ENCODE results near the gene CUZD1. TPM values are rescaled to one million over a fixed set of nuclear protein-coding genes. Genes with fewer than 3 reads are reported as not detected.
"Not testable (repeated sequence)": the region's sequence is repeated elsewhere in the genome, so short reads cannot be mapped to it uniquely, and the experiment has no call there.

CUZD1 gene
- total and polyA plus RNA-seq, 2 donors (not counting 1 experiment from before 2014, with no cell fraction given) = 0.50 to 0.53 TPM

DNA sequence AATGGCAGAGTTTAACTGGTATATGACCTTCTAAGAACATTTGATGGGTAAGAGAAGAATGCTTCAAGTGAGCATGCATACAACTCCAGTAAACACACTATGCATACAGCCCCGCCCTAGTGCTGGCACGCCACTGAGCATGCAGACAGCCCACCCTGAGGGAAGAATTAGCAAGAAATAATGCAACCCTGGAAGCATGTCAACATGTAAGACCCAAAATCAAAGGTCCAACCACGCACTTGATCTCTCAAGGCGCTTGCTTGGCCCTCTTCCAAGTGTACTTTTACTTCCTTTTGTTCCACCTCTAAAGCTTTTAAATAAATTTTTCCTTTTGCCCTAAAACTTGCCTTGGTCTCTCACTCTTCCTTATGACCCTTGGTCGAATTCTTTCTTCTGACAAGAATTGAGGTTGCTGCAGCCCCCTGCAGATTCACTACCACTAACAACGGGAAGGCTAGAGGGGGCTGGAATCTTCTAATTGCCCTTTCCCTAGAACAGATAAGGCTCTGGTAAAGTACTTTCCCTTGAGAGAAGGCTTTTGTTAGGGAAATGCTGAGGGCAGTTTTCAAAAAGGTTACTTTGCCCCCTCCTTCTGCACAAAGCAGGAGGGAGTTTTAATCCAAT is 30.3 kb upstream of the CUZD1 start:
- Histone ChIP-seq H3K27me3 (ENCODE audit: control insufficient read depth, insufficient read depth, low read length) (no peaks in the 10 kb centered on the region), H3K9me3 (ENCODE audit: control insufficient read depth, insufficient read depth, low read depth, low read length) (no peaks in the 10 kb centered on the region), H3K9ac (ENCODE audit: insufficient read depth, low read length) (no peak overlapping the region), H3K4me3 (replicated peaks in 1 of 4; ENCODE audit: control extremely low read depth in 1 of 4, insufficient read depth in 1 of 4, low read depth in 3 of 4, low read length in 4 of 4) (no peak overlapping the region), H2AFZ (ENCODE audit: low read length) (no peak overlapping the region), H3K79me2 (ENCODE audit: control insufficient read depth, insufficient read depth, low read length) (peaks cover 31% of the 10 kb centered on the region), H3K36me3 (ENCODE audit: control insufficient read depth, insufficient read depth, low read length) (no peaks in the 10 kb centered on the region), H3K27ac (ENCODE audit: insufficient read depth, low read length) (no peak overlapping the region), H3K4me1 (ENCODE audit: control insufficient read depth, extremely low read depth, insufficient read depth, low read length) (no peaks in the 10 kb centered on the region), H4K20me1 (ENCODE audit: control insufficient read depth, extremely low read depth, insufficient read depth, low read length) (no peaks in the 10 kb centered on the region), H3K4me2 (ENCODE audit: extremely low read depth, insufficient read depth, low read length) (no peak overlapping the region)
- DNase-seq (ENCODE audit: low read depth in 2 of 2) = no peak
- TF ChIP-seq, protein P1, sequence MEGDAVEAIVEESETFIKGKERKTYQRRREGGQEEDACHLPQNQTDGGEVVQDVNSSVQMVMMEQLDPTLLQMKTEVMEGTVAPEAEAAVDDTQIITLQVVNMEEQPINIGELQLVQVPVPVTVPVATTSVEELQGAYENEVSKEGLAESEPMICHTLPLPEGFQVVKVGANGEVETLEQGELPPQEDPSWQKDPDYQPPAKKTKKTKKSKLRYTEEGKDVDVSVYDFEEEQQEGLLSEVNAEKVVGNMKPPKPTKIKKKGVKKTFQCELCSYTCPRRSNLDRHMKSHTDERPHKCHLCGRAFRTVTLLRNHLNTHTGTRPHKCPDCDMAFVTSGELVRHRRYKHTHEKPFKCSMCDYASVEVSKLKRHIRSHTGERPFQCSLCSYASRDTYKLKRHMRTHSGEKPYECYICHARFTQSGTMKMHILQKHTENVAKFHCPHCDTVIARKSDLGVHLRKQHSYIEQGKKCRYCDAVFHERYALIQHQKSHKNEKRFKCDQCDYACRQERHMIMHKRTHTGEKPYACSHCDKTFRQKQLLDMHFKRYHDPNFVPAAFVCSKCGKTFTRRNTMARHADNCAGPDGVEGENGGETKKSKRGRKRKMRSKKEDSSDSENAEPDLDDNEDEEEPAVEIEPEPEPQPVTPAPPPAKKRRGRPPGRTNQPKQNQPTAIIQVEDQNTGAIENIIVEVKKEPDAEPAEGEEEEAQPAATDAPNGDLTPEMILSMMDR (conservative IDR thresholded peaks at IDR 0.05 in 1 of 2, IDR thresholded peaks at IDR 0.05 in 1 of 2; ENCODE audit: low read depth in 1 of 2, low read length in 2 of 2) = no peak
- TF ChIP-seq EZH2 (IDR thresholded peaks at IDR 0.05; ENCODE audit: low read length, missing control alignments) = no peak

GRCh38 chr10:122871947-122872346 is 26.3 kb upstream of the CUZD1 start:
- H3K9ac ChIP-seq (ENCODE audit: insufficient read depth, low read length); H3K4me2 ChIP-seq (ENCODE audit: extremely low read depth, insufficient read depth, low read length); H3K27ac ChIP-seq (ENCODE audit: insufficient read depth, low read length); H3K36me3 ChIP-seq (ENCODE audit: control insufficient read depth, insufficient read depth, low read length); H3K27me3 ChIP-seq (ENCODE audit: control insufficient read depth, insufficient read depth, low read length); H4K20me1 ChIP-seq (ENCODE audit: control insufficient read depth, extremely low read depth, insufficient read depth, low read length); H3K4me3 ChIP-seq (replicated peaks in 1 of 4; ENCODE audit: control extremely low read depth in 1 of 4, insufficient read depth in 1 of 4, low read depth in 3 of 4, low read length in 4 of 4); DNase-seq (ENCODE audit: low read depth in 2 of 2); H3K9me3 ChIP-seq (ENCODE audit: control insufficient read depth, insufficient read depth, low read depth, low read length); H2AFZ ChIP-seq (ENCODE audit: low read length); H3K4me1 ChIP-seq (ENCODE audit: control insufficient read depth, extremely low read depth, insufficient read depth, low read length): not testable (repeated sequence)
- peaks cover 13% of the 10 kb centered on the region for H3K79me2 ChIP-seq (ENCODE audit: control insufficient read depth, insufficient read depth, low read length)

- H3K79me2 ChIP-seq (ENCODE audit: control insufficient read depth, insufficient read depth, low read length); DNase-seq (ENCODE audit: low read depth in 2 of 2); H4K20me1 ChIP-seq (ENCODE audit: control insufficient read depth, extremely low read depth, insufficient read depth, low read length); H3K4me1 ChIP-seq (ENCODE audit: control insufficient read depth, extremely low read depth, insufficient read depth, low read length); H3K27ac ChIP-seq (ENCODE audit: insufficient read depth, low read length); H3K9me3 ChIP-seq (ENCODE audit: control insufficient read depth, insufficient read depth, low read depth, low read length); H3K36me3 ChIP-seq (ENCODE audit: control insufficient read depth, insufficient read depth, low read length); H3K9ac ChIP-seq (ENCODE audit: insufficient read depth, low read length); H3K4me2 ChIP-seq (ENCODE audit: extremely low read depth, insufficient read depth, low read length); H3K27me3 ChIP-seq (ENCODE audit: control insufficient read depth, insufficient read depth, low read length); H3K4me3 ChIP-seq (replicated peaks in 1 of 4; ENCODE audit: control extremely low read depth in 1 of 4, insufficient read depth in 1 of 4, low read depth in 3 of 4, low read length in 4 of 4); H2AFZ ChIP-seq (ENCODE audit: low read length): not testable (repeated sequence)
These were observed 23.1 kb upstream of the CUZD1 start for GRCh38 chr10:122868768-122869167.

GRCh38 chr10:122866757-122867482 is 21.3 kb upstream of the CUZD1 start:
- not testable (repeated sequence) for H3K27ac ChIP-seq (ENCODE audit: insufficient read depth, low read length)

More at GRCh38 chr10:122866757-122867482, 21.3 kb upstream of the CUZD1 start:
- peaks cover 11% of the 10 kb centered on the region for H3K79me2 ChIP-seq (ENCODE audit: control insufficient read depth, insufficient read depth, low read length)
- not testable (repeated sequence) for H3K9me3 ChIP-seq (ENCODE audit: control insufficient read depth, insufficient read depth, low read depth, low read length); H3K4me1 ChIP-seq (ENCODE audit: control insufficient read depth, extremely low read depth, insufficient read depth, low read length); H3K9ac ChIP-seq (ENCODE audit: insufficient read depth, low read length); H4K20me1 ChIP-seq (ENCODE audit: control insufficient read depth, extremely low read depth, insufficient read depth, low read length); H2AFZ ChIP-seq (ENCODE audit: low read length); H3K4me3 ChIP-seq (replicated peaks in 1 of 4; ENCODE audit: control extremely low read depth in 1 of 4, insufficient read depth in 1 of 4, low read depth in 3 of 4, low read length in 4 of 4); H3K4me2 ChIP-seq (ENCODE audit: extremely low read depth, insufficient read depth, low read length); H3K36me3 ChIP-seq (ENCODE audit: control insufficient read depth, insufficient read depth, low read length); H3K27me3 ChIP-seq (ENCODE audit: control insufficient read depth, insufficient read depth, low read length)
- peak in 1 of 2 donors; percentile 62 for DNase-seq (ENCODE audit: low read depth in 2 of 2)

Measured in fibroblast of lung (primary cell).